Measurements from ENCODE around the gene BBOX1. TPM values are rescaled to one million over a fixed set of nuclear protein-coding genes. Genes with fewer than 3 reads are reported as not detected.

BBOX1 gene
- total and polyA plus RNA-seq, 5 donors from 2014 or later = not detected

GRCh38 chr11:27139742-27140367 is 99.2 kb downstream of the BBOX1 start:
- Mint-ChIP-seq H3K27ac (no peak overlapping the region), H3K4me3 (no peak overlapping the region), H3K9me3 (peaks cover 0 to 31% (median 9%) of the 10 kb centered on the region in 7 donors), H3K27me3 (no peaks in the 10 kb centered on the region), H3K36me3 (no peaks in the 10 kb centered on the region), H3K4me1 (peaks cover 0 to 4% (median 0%) of the 10 kb centered on the region in 4 donors)
- no peak overlapping the region for H3K27ac ChIP-seq (ENCODE audit: insufficient read depth, low read length, poor library complexity, severe bottlenecking)
- no peak overlapping the region for H3K4me3 ChIP-seq (ENCODE audit: low read depth, low read length)
- no peaks in the 10 kb centered on the region for H3K4me1 ChIP-seq (ENCODE audit: control insufficient read depth, insufficient read depth, low read length, poor library complexity, severe bottlenecking)
- no peaks in the 10 kb centered on the region for H3K27me3 ChIP-seq (ENCODE audit: control insufficient read depth, insufficient read depth, low read length)
- no peak for ATAC-seq (ENCODE audit: low read depth in 2 of 2)
- peaks cover 3 to 7% of the 10 kb centered on the region in 2 experiments for H3K9me3 ChIP-seq (ENCODE audit: control insufficient read depth in 2 of 2, low read length in 2 of 2)
- DNase-seq = no peak
- no peaks in the 10 kb centered on the region for H3K36me3 ChIP-seq (ENCODE audit: control insufficient read depth, insufficient read depth, low read length)

GRCh38 chr11:27141576-27141975 is 101.0 kb downstream of the BBOX1 start:
- H3K36me3 Mint-ChIP-seq = no peaks in the 10 kb centered on the region

GRCh38 chr11:27147916-27148315 is 107.3 kb downstream of the BBOX1 start:
- Histone ChIP-seq H3K27ac (ENCODE audit: insufficient read depth, low read length, poor library complexity, severe bottlenecking) (no peak overlapping the region), H3K4me1 (ENCODE audit: control insufficient read depth, insufficient read depth, low read length, poor library complexity, severe bottlenecking) (no peaks in the 10 kb centered on the region), H3K27me3 (ENCODE audit: control insufficient read depth, insufficient read depth, low read length) (no peaks in the 10 kb centered on the region), H3K4me3 (ENCODE audit: low read depth, low read length) (no peak overlapping the region), H3K36me3 (ENCODE audit: control insufficient read depth, insufficient read depth, low read length) (no peaks in the 10 kb centered on the region), H3K9me3 (ENCODE audit: control insufficient read depth in 2 of 2, low read length in 2 of 2) (no peaks in the 10 kb centered on the region)
- no peaks in the 10 kb centered on the region for H3K27me3 Mint-ChIP-seq
- H3K9me3 Mint-ChIP-seq = peaks cover 0 to 4% (median 0%) of the 10 kb centered on the region in 7 donors
- no peaks in the 10 kb centered on the region for H3K36me3 Mint-ChIP-seq
- DNase-seq (no peak), ATAC-seq (ENCODE audit: low read depth in 2 of 2) (no peak)
- no peak overlapping the region for H3K4me3 Mint-ChIP-seq
- H3K4me1 Mint-ChIP-seq = peaks cover 0 to 4% (median 0%) of the 10 kb centered on the region in 4 donors
- no peak overlapping the region for H3K27ac Mint-ChIP-seq

More at GRCh38 chr11:27141576-27141975, 101.0 kb downstream of the BBOX1 start:
- Histone ChIP-seq H3K27ac (ENCODE audit: insufficient read depth, low read length, poor library complexity, severe bottlenecking) (no peak overlapping the region), H3K9me3 (ENCODE audit: control insufficient read depth in 2 of 2, low read length in 2 of 2) (peaks cover 3 to 7% of the 10 kb centered on the region in 2 experiments), H3K27me3 (ENCODE audit: control insufficient read depth, insufficient read depth, low read length) (no peaks in the 10 kb centered on the region), H3K36me3 (ENCODE audit: control insufficient read depth, insufficient read depth, low read length) (no peaks in the 10 kb centered on the region), H3K4me3 (ENCODE audit: low read depth, low read length) (no peak overlapping the region), H3K4me1 (ENCODE audit: control insufficient read depth, insufficient read depth, low read length, poor library complexity, severe bottlenecking) (no peaks in the 10 kb centered on the region)
- Mint-ChIP-seq H3K4me3 (no peak overlapping the region), H3K27ac (no peak overlapping the region), H3K27me3 (no peaks in the 10 kb centered on the region), H3K4me1 (peaks cover 0 to 4% (median 0%) of the 10 kb centered on the region in 4 donors), H3K9me3 (peaks cover 0 to 23% (median 5%) of the 10 kb centered on the region in 7 donors)
- DNase-seq (no peak), ATAC-seq (ENCODE audit: low read depth in 2 of 2) (no peak)

- H3K27me3 ChIP-seq (ENCODE audit: control insufficient read depth, insufficient read depth, low read length) = no peaks in the 10 kb centered on the region
- no peaks in the 10 kb centered on the region for H3K27me3 Mint-ChIP-seq
- H3K9me3 ChIP-seq (ENCODE audit: control insufficient read depth in 2 of 2, low read length in 2 of 2) = no peaks in the 10 kb centered on the region
- no peak overlapping the region for H3K27ac Mint-ChIP-seq
- H3K27ac ChIP-seq (ENCODE audit: insufficient read depth, low read length, poor library complexity, severe bottlenecking) = no peak overlapping the region
- H3K9me3 Mint-ChIP-seq = peaks cover 0 to 4% (median 0%) of the 10 kb centered on the region in 7 donors
- no peaks in the 10 kb centered on the region for H3K4me1 ChIP-seq (ENCODE audit: control insufficient read depth, insufficient read depth, low read length, poor library complexity, severe bottlenecking)
- DNase-seq (no peak), ATAC-seq (ENCODE audit: low read depth in 2 of 2) (no peak)
- H3K36me3 Mint-ChIP-seq = no peaks in the 10 kb centered on the region
- H3K4me3 ChIP-seq (ENCODE audit: low read depth, low read length) = no peak overlapping the region
- no peaks in the 10 kb centered on the region for H3K36me3 ChIP-seq (ENCODE audit: control insufficient read depth, insufficient read depth, low read length)
- peaks cover 0 to 4% (median 0%) of the 10 kb centered on the region in 4 donors for H3K4me1 Mint-ChIP-seq
- H3K4me3 Mint-ChIP-seq = no peak overlapping the region
Observed at GRCh38 chr11:27148506-27148905, 107.9 kb downstream of the BBOX1 start.

- Histone ChIP-seq H3K4me3 (ENCODE audit: low read depth, low read length) (no peak overlapping the region), H3K27me3 (ENCODE audit: control insufficient read depth, insufficient read depth, low read length) (no peaks in the 10 kb centered on the region), H3K27ac (ENCODE audit: insufficient read depth, low read length, poor library complexity, severe bottlenecking) (no peak overlapping the region), H3K36me3 (ENCODE audit: control insufficient read depth, insufficient read depth, low read length) (no peaks in the 10 kb centered on the region), H3K9me3 (ENCODE audit: control insufficient read depth in 2 of 2, low read length in 2 of 2) (no peaks in the 10 kb centered on the region), H3K4me1 (ENCODE audit: control insufficient read depth, insufficient read depth, low read length, poor library complexity, severe bottlenecking) (no peaks in the 10 kb centered on the region)
- DNase-seq = no peak
- Mint-ChIP-seq H3K4me1 (no peaks in the 10 kb centered on the region), H3K36me3 (no peaks in the 10 kb centered on the region), H3K4me3 (no peak overlapping the region), H3K9me3 (peaks cover 0 to 4% (median 0%) of the 10 kb centered on the region in 7 donors), H3K27me3 (no peaks in the 10 kb centered on the region), H3K27ac (no peak overlapping the region)
- ATAC-seq (ENCODE audit: low read depth in 2 of 2) = no peak
Observed at GRCh38 chr11:27150098-27150497, 109.5 kb downstream of the BBOX1 start.

GRCh38 chr11:27153136-27153535 is 112.5 kb downstream of the BBOX1 start:
- Histone ChIP-seq H3K9me3 (ENCODE audit: control insufficient read depth in 2 of 2, low read length in 2 of 2) (no peaks in the 10 kb centered on the region), H3K4me3 (ENCODE audit: low read depth, low read length) (no peak overlapping the region), H3K36me3 (ENCODE audit: control insufficient read depth, insufficient read depth, low read length) (no peaks in the 10 kb centered on the region), H3K4me1 (ENCODE audit: control insufficient read depth, insufficient read depth, low read length, poor library complexity, severe bottlenecking) (no peaks in the 10 kb centered on the region), H3K27ac (ENCODE audit: insufficient read depth, low read length, poor library complexity, severe bottlenecking) (no peak overlapping the region), H3K27me3 (ENCODE audit: control insufficient read depth, insufficient read depth, low read length) (no peaks in the 10 kb centered on the region)
- no peaks in the 10 kb centered on the region for H3K27me3 Mint-ChIP-seq
- H3K4me1 Mint-ChIP-seq = no peaks in the 10 kb centered on the region
- peaks cover 0 to 3% (median 0%) of the 10 kb centered on the region in 7 donors for H3K9me3 Mint-ChIP-seq
- no peak overlapping the region for H3K27ac Mint-ChIP-seq
- no peak overlapping the region for H3K4me3 Mint-ChIP-seq
- H3K36me3 Mint-ChIP-seq = no peaks in the 10 kb centered on the region
- DNase-seq (no peak), ATAC-seq (ENCODE audit: low read depth in 2 of 2) (no peak)

- Mint-ChIP-seq H3K36me3 (no peaks in the 10 kb centered on the region), H3K9me3 (peaks cover 0 to 6% (median 0%) of the 10 kb centered on the region in 7 donors), H3K4me3 (no peak overlapping the region), H3K27me3 (no peaks in the 10 kb centered on the region), H3K27ac (no peak overlapping the region), H3K4me1 (no peaks in the 10 kb centered on the region)
- Histone ChIP-seq H3K27me3 (ENCODE audit: control insufficient read depth, insufficient read depth, low read length) (no peaks in the 10 kb centered on the region), H3K27ac (ENCODE audit: insufficient read depth, low read length, poor library complexity, severe bottlenecking) (no peak overlapping the region), H3K4me1 (ENCODE audit: control insufficient read depth, insufficient read depth, low read length, poor library complexity, severe bottlenecking) (no peaks in the 10 kb centered on the region), H3K4me3 (ENCODE audit: low read depth, low read length) (no peak overlapping the region), H3K9me3 (ENCODE audit: control insufficient read depth in 2 of 2, low read length in 2 of 2) (no peaks in the 10 kb centered on the region), H3K36me3 (ENCODE audit: control insufficient read depth, insufficient read depth, low read length) (no peaks in the 10 kb centered on the region)
- ATAC-seq (ENCODE audit: low read depth in 2 of 2) = no peak
- peak in 1 of 3 donors; percentile 7 for DNase-seq
Observed at GRCh38 chr11:27158456-27159334, 118.1 kb downstream of the BBOX1 start.
